Pulmonary artery endothelial cell (primary cell): ENCODE measurements around the gene ARHGAP11B.
"Not testable (repeated sequence)": the region's sequence is repeated elsewhere in the genome, so short reads cannot be mapped to it uniquely, and the experiment has no call there.

Source experiments
- DNase-seq: peaks from one replicate; pipeline ENCODE4 v3.0.0-alpha.2; 2011; ENCODE audit warnings: low read depth, low spot score

ARHGAP11B gene

GRCh38 chr15:30625436-30626193, at the start of gene ARHGAP11B:
TSS of gene ARHGAP11B (plus strand) at chr15:30626128.
- DNase-seq, result peak; percentile 95

GRCh38 chr15:30579394-30579970, 46.4 kb upstream of the ARHGAP11B start:
- not testable (repeated sequence) for DNase-seq

GRCh38 chr15:30580716-30581115, 45.2 kb upstream of the ARHGAP11B start:
- DNase-seq, result not testable (repeated sequence)

- DNase-seq, result not testable (repeated sequence)
These were observed 27.0 kb upstream of the ARHGAP11B start for GRCh38 chr15:30598953-30599352.

GRCh38 chr15:30603796-30604195, 22.1 kb upstream of the ARHGAP11B start, which contains the start of gene GOLGA8H:
TSS of gene GOLGA8H (plus strand) at chr15:30604028. CDS start at chr15:30604126, 98 bp downstream.
- DNase-seq, result not testable (repeated sequence)

GRCh38 chr15:30612271-30612670, 13.7 kb upstream of the ARHGAP11B start:
- not testable (repeated sequence) for DNase-seq

- not testable (repeated sequence) for DNase-seq
These were observed 4.6 kb upstream of the ARHGAP11B start for GRCh38 chr15:30621342-30621741.

- DNase-seq, result not testable (repeated sequence)
These were observed 252 bp downstream of the ARHGAP11B start for GRCh38 chr15:30626194-30626565.

- DNase-seq, result not testable (repeated sequence)
These were observed 704 bp downstream of the ARHGAP11B start for GRCh38 chr15:30626632-30627031.

- peak; percentile 8 for DNase-seq
These were observed 24.3 kb downstream of the ARHGAP11B start for GRCh38 chr15:30650012-30650929.

GRCh38 chr15:30661154-30661553, 35.2 kb downstream of the ARHGAP11B start:
- not testable (repeated sequence) for DNase-seq

GRCh38 chr15:30669621-30670020, 43.7 kb downstream of the ARHGAP11B start:
- not testable (repeated sequence) for DNase-seq

GRCh38 chr15:30670056-30670455, 44.1 kb downstream of the ARHGAP11B start:
- DNase-seq, result no peak

GRCh38 chr15:30671309-30671708, 45.4 kb downstream of the ARHGAP11B start:
- DNase-seq, result no peak

- no peak for DNase-seq
These were observed 49.2 kb downstream of the ARHGAP11B start for GRCh38 chr15:30675126-30675525.

GRCh38 chr15:30675891-30676290, 50.0 kb downstream of the ARHGAP11B start:
- not testable (repeated sequence) for DNase-seq

GRCh38 chr15:30680997-30681396, 55.1 kb downstream of the ARHGAP11B start:
- not testable (repeated sequence) for DNase-seq

GRCh38 chr15:30685709-30686285, 59.9 kb downstream of the ARHGAP11B start:
- DNase-seq, result not testable (repeated sequence)

GRCh38 chr15:30686651-30687050, 60.7 kb downstream of the ARHGAP11B start:
- not testable (repeated sequence) for DNase-seq
